Measurements from ENCODE around the gene IGSF21.

DNA sequence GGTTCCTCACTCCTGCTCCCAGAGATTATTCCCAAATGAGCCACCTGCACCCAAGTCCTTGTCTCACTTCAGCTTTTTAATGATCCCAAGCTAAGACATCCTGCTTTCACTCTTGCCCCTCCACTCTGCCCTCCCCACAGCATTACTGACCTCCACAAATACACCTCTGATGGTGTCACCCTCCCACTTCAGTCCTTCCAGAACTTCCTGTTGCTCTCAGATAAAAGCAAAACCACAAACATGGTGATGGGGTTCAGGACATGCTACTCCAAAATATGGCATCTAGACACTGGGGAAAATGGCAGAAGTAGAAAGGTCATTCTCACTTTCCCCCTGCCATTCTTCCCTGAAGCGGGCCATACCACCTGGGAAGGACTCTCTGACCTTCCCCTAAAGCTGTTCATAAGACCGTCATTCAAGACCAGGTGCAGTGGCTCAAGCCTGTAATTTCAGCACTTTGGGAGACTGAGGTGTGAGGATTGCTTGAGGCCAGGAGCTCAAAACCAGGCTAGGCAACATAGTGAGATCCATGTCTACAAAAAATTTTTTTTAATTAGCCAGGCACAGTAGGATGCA lies 307.4 kb downstream of the IGSF21 start:
- TF ChIP-seq POLR2A (IDR thresholded peaks at IDR 0.05; ENCODE audit: low read depth, low read length) (no peak), CTCF (IDR thresholded peaks at IDR 0.05; ENCODE audit: extremely low read depth in 1 of 2, insufficient read depth in 1 of 2, low read depth in 1 of 2, low read length in 2 of 2) (no peak), FOS (IDR thresholded peaks at IDR 0.05; ENCODE audit: borderline replicate concordance, insufficient read depth, low read length) (no peak), EZH2 (IDR thresholded peaks at IDR 0.05; ENCODE audit: borderline replicate concordance, low read depth, low read length, severe bottlenecking) (no peak)
